K562 (cell line): ENCODE data around the gene IGSF9. TPM values are rescaled to one million over a fixed set of nuclear protein-coding genes. Genes with fewer than 3 reads are reported as not detected.

Experiments
- ARNT ChIP-seq, 2 experiments: fragments of 450-650 bp; IDR thresholded peaks; 2 replicates each; pipeline ENCODE4 v1.6.1; 2016; ENCODE audit warnings: mild to moderate bottlenecking in 1 of 2
- CXXC5 ChIP-seq: fragments of 250-450 bp; sonication (Bioruptor Pico); IDR thresholded peaks from 2 replicates; pipeline ENCODE4 v1.8.0; 2022; ENCODE audit warnings: inconsistent platforms, mild to moderate bottlenecking, moderate library complexity
- EGR1 ChIP-seq: fragments of 450-650 bp; conservative IDR thresholded peaks from 2 replicates; pipeline ENCODE4 v1.6.1; 2017; ENCODE audit warnings: mild to moderate bottlenecking
- GTF2A2 ChIP-seq: IDR thresholded peaks from 2 replicates; pipeline ENCODE4 v1.6.1; 2016; ENCODE audit warnings: mild to moderate bottlenecking, missing genetic modification characterization, missing compliant biosample characterization
- HMG20B ChIP-seq: fragments of 250-450 bp; sonication (Bioruptor Pico); IDR thresholded peaks from 2 replicates; pipeline ENCODE4 v1.5.0; 2021; ENCODE audit warnings: mild to moderate bottlenecking
- HMGN3 ChIP-seq: IDR thresholded peaks from 2 replicates; pipeline ENCODE4 v1.6.1; 2011; ENCODE audit warnings: borderline replicate concordance, low read depth, mild to moderate bottlenecking, mixed read lengths, low read length; ENCODE audit not compliant: insufficient read length; ENCODE audit errors: extremely low read depth
- HNRNPLL ChIP-seq: fragments of 200-400 bp; formaldehyde crosslinking; IDR thresholded peaks from 2 replicates; pipeline ENCODE4 v1.6.1; 2017; ENCODE audit warnings: low read length, low read depth, mild to moderate bottlenecking; ENCODE audit not compliant: poor library complexity, severe bottlenecking
- MTA1 ChIP-seq: fragments of 450-650 bp; IDR thresholded peaks from 2 replicates; pipeline ENCODE4 v1.6.1; 2017; ENCODE audit warnings: borderline replicate concordance
- NBN ChIP-seq: fragments of 450-650 bp; IDR thresholded peaks from 2 replicates; pipeline ENCODE4 v1.6.1; 2016; ENCODE audit warnings: low read depth, mild to moderate bottlenecking
- PCBP1 ChIP-seq: fragments of 200-400 bp; formaldehyde crosslinking; IDR thresholded peaks from 2 replicates; pipeline ENCODE4 v1.6.1; 2018; ENCODE audit warnings: mild to moderate bottlenecking, low read depth, low read length; ENCODE audit not compliant: poor library complexity, severe bottlenecking
- PPARD ChIP-seq: fragments of 250-450 bp; sonication (Bioruptor Pico); IDR thresholded peaks from 2 replicates; pipeline ENCODE4 v1.8.0; 2022; ENCODE audit warnings: inconsistent platforms, mild to moderate bottlenecking, moderate library complexity
- RBM22 ChIP-seq: fragments of 200-400 bp; formaldehyde crosslinking; IDR thresholded peaks from 2 replicates; pipeline ENCODE4 v1.6.1; 2018; ENCODE audit warnings: low read length, low read depth; ENCODE audit not compliant: poor library complexity, severe bottlenecking
- SIN3B ChIP-seq: fragments of 450-650 bp; IDR thresholded peaks from 2 replicates; pipeline ENCODE4 v1.6.1; 2017; ENCODE audit warnings: low read depth, mild to moderate bottlenecking, moderate library complexity
- SMAD1 ChIP-seq: fragments of 150-350 bp; IDR thresholded peaks from 2 replicates; pipeline ENCODE4 v1.6.1; 2014; ENCODE audit warnings: low read length, low read depth; ENCODE audit not compliant: partially characterized antibody
- SMARCA5 ChIP-seq: fragments of 450-650 bp; IDR thresholded peaks from 2 replicates; pipeline ENCODE4 v1.6.1; 2016
- SRSF9 ChIP-seq: fragments of 200-400 bp; formaldehyde crosslinking; IDR thresholded peaks from 2 replicates; pipeline ENCODE4 v1.6.1; 2017; ENCODE audit warnings: low read depth, low read length, borderline replicate concordance
- TCFL5 ChIP-seq: fragments of 250-450 bp; sonication (Bioruptor Pico); conservative IDR thresholded peaks from 2 replicates; pipeline ENCODE4 v1.6.1; 2021; ENCODE audit warnings: mild to moderate bottlenecking, moderate library complexity, matching md5 sums
- TEAD4 ChIP-seq, 2 experiments: sonication (generic) in 1 of 2; formaldehyde crosslinking in 1 of 2; IDR thresholded peaks; 2 replicates each; pipeline versions ENCODE4 v1.6.1 to v1.8.0; 2012 to 2022; ENCODE audit warnings: borderline replicate concordance in 1 of 2, inconsistent platforms in 1 of 2, low read length in 1 of 2, mild to moderate bottlenecking in 1 of 2, missing genetic modification reagents in 1 of 2
- ZFPM2 ChIP-seq: fragments of 250-450 bp; sonication (Bioruptor Pico); IDR thresholded peaks from 2 replicates; pipeline ENCODE4 v1.5.1; 2022; ENCODE audit warnings: mild to moderate bottlenecking
- ZNF134 ChIP-seq: fragments of 250-450 bp; sonication (Bioruptor Pico); conservative IDR thresholded peaks from 2 replicates; pipeline ENCODE4 v1.4.0; 2020
- ZNF24 ChIP-seq: fragments of 450-650 bp; IDR thresholded peaks from 2 replicates; pipeline ENCODE4 v1.6.1; 2016
- ZNF253 ChIP-seq: fragments of 250-450 bp; sonication (Bioruptor Pico); conservative IDR thresholded peaks from 2 replicates; pipeline ENCODE4 v1.6.1; 2021; ENCODE audit warnings: mild to moderate bottlenecking
- ZNF766 ChIP-seq: fragments of 200-800 bp; sonication (Bioruptor generic); conservative IDR thresholded peaks from 2 replicates; pipeline ENCODE4 v1.6.1; 2016; ENCODE audit warnings: missing genetic modification characterization, missing compliant biosample characterization
- ZNF778 ChIP-seq: fragments of 450-650 bp; formaldehyde crosslinking; IDR thresholded peaks from 2 replicates; pipeline ENCODE4 v1.4.0; 2020; ENCODE audit warnings: mild to moderate bottlenecking, moderate library complexity
- polyA plus RNA-seq, 8 experiments: library from polyadenylated mRNA; depleted of rRNA in 4 of 8; stranded (reverse) in 5 of 8; unstranded in 3 of 8; fragments of >200 nt; fragmentation: Nextera tagmentation in 2 of 8; fragmentation: Illumina TruSeq in 1 of 8; extraction: Ambion mirVana in 2 of 8; extraction: Trizol in 1 of 8; gene quantifications; 2 replicates each; pipeline versions ENCODE4 v1.2.1 to v1.2.3, GENCODE V29; 2011 to 2014; ENCODE audit warnings: inconsistent platforms in 1 of 8, missing spikeins in 1 of 8
- total RNA-seq, 7 experiments: library from RNA; depleted of rRNA in 6 of 7; stranded (reverse); fragments of >200 nt in 6 of 7; fragmentation: Illumina TruSeq in 2 of 7; extraction: Trizol in 2 of 7; gene quantifications; 2 replicates each; pipeline versions ENCODE4 v1.2.1 to v1.2.3, GENCODE V29; 2011 to 2021; ENCODE audit warnings: low replicate concordance in 1 of 7
- TF ChIP-seq, protein P1 (sequence below), 2 experiments: fragments of 450-650 bp; conservative IDR thresholded peaks; 2 replicates each; pipeline ENCODE4 v1.6.1; 2017; ENCODE audit warnings: mild to moderate bottlenecking in 2 of 2, moderate library complexity in 2 of 2
- TF ChIP-seq, protein P2 (sequence below): fragments of 250-450 bp; sonication (Bioruptor Pico); IDR thresholded peaks from 2 replicates; pipeline ENCODE4 v1.5.0; 2020; ENCODE audit warnings: mild to moderate bottlenecking
- TF ChIP-seq, protein P3 (sequence below): sonication (generic); formaldehyde crosslinking; IDR thresholded peaks from 2 replicates; pipeline ENCODE4 v1.9.0; 2022; ENCODE audit warnings: mild to moderate bottlenecking, missing genetic modification reagents

IGSF9 gene
- total and polyA plus RNA-seq, 9 of the 15 experiments (the other 6 are each of a cell fraction or from before 2014, with no cell fraction given): 0.03 to 0.29 (median 0.07) TPM; not detected in 1

DNA sequence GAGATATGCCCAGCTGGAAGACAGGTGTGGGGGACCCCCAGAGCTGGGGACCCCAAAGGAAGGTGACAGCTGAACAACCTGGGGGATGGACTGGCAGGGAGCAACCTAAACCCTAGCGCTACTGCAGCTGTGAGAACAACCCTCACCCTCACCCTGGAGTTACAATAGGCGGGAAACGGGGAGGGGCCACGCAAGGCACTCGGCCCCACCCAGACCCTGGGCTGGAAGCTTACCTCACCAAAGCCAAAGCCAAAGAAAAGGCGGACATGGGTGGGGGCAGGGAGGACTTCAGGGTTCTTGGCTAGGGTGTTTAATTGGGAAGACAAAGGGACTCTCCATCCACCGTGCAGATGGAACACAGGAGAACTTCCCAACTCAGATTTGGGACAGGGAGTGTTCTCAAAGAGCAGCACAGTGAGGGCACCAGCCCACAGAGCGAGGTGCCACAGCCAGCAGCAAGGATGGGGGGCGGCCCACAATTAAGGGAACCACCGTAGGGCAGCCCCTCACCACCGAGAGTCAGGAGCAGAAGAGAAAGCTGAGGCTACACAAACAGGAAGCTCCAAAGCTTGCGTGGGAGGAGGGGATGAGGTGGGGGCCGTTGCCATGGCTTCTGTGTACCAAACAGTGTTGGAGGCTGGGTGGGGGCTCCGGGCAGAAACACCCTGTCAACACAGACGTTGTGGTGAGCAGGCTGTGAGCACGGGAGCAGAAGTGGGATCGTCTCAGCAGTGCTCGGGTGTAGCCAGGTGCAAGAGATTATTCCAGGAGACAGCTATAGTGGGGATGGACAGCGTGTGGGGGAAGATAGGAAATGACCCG, 22.0 kb downstream of the IGSF9 start (continued):
- TF ChIP-seq ZNF778 (CRISPR knock-in tag) (no peak), SRSF9 (no peak), EGR1 (peak; percentile 98), ARNT (IDR thresholded peaks at IDR 0.05) (no peak), GTF2A2 (tag) (no peak), ZNF766 (CRISPR knock-in tag) (no peak), CXXC5 (peak; percentile 35), TEAD4 (IDR thresholded peaks at IDR 0.05; ENCODE audit: low read length) (peak; percentile 49; the same call in 1 of the 2 replicates), TEAD4 (CRISPR knock-in tag; IDR thresholded peaks at IDR 0.05; ENCODE audit: borderline replicate concordance) (no peak), PPARD (CRISPR knock-in tag) (no peak), HNRNPLL (peak; percentile 33), SIN3B (no peak), SMAD1 (peak; percentile 40), ZNF253 (CRISPR knock-in tag) (no peak), ZNF24 (no peak), HMGN3 (no peak), ZNF134 (CRISPR knock-in tag) (no peak), TCFL5 (CRISPR knock-in tag) (no peak), RBM22 (peak; percentile 62), MTA1 (0 out of 2 replicates have a peak, but pooled peaks have one; percentile 9), NBN (no peak), HMG20B (CRISPR knock-in tag) (no peak), PCBP1 (no peak), ZFPM2 (CRISPR knock-in tag) (no peak), SMARCA5 (peak; percentile 23; the same call in 1 of the 2 replicates)
- TF ChIP-seq, protein P1, sequence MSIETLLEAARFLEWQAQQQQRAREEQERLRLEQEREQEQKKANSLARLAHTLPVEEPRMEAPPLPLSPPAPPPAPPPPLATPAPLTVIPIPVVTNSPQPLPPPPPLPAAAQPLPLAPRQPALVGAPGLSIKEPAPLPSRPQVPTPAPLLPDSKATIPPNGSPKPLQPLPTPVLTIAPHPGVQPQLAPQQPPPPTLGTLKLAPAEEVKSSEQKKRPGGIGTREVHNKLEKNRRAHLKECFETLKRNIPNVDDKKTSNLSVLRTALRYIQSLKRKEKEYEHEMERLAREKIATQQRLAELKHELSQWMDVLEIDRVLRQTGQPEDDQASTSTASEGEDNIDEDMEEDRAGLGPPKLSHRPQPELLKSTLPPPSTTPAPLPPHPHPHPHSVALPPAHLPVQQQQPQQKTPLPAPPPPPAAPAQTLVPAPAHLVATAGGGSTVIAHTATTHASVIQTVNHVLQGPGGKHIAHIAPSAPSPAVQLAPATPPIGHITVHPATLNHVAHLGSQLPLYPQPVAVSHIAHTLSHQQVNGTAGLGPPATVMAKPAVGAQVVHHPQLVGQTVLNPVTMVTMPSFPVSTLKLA (conservative IDR thresholded peaks at IDR 0.05): peak in 1 of 2 experiments; percentile 60; a peak in 2 of 4 replicates
- TF ChIP-seq, protein P2, sequence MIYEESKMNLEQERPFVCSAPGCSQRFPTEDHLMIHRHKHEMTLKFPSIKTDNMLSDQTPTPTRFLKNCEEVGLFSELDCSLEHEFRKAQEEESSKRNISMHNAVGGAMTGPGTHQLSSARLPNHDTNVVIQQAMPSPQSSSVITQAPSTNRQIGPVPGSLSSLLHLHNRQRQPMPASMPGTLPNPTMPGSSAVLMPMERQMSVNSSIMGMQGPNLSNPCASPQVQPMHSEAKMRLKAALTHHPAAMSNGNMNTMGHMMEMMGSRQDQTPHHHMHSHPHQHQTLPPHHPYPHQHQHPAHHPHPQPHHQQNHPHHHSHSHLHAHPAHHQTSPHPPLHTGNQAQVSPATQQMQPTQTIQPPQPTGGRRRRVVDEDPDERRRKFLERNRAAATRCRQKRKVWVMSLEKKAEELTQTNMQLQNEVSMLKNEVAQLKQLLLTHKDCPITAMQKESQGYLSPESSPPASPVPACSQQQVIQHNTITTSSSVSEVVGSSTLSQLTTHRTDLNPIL: 0 out of 2 replicates have a peak, but pooled peaks have one; percentile 23
- TF ChIP-seq, protein P3, sequence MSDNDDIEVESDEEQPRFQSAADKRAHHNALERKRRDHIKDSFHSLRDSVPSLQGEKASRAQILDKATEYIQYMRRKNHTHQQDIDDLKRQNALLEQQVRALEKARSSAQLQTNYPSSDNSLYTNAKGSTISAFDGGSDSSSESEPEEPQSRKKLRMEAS (CRISPR knock-in tag): peak; percentile 48
